IMR-90 (cell line): ENCODE data around the gene NEDD4L.

Experiments
- CTCF ChIP-seq: conservative IDR thresholded peaks from 2 replicates; pipeline ENCODE4 v1.5.1; 2012; ENCODE audit warnings: mild to moderate bottlenecking, low read depth, low read length, improper control_type of control experiment
- MAFK ChIP-seq: IDR thresholded peaks from 2 replicates; pipeline ENCODE4 v1.6.1; 2012; ENCODE audit warnings: low read depth, low read length, improper control_type of control experiment
- POLR2A ChIP-seq: IDR thresholded peaks from 2 replicates; pipeline ENCODE4 v1.6.1; 2012; ENCODE audit warnings: mild to moderate bottlenecking, low read depth, low read length
- RAD21 ChIP-seq: IDR thresholded peaks from 2 replicates; pipeline ENCODE4 v1.6.1; 2012; ENCODE audit warnings: low read length, improper control_type of control experiment
- RFX5 ChIP-seq: IDR thresholded peaks from 2 replicates; pipeline ENCODE4 v1.8.0; 2012; ENCODE audit warnings: low read depth, mild to moderate bottlenecking, low read length, moderate library complexity
- TF ChIP-seq, protein P1 (sequence below): fragments of 150-350 bp; IDR thresholded peaks from 2 replicates; pipeline ENCODE4 v1.6.1; 2017; ENCODE audit warnings: mild to moderate bottlenecking, antibody characterized with exemption, low read length, low read depth

DNA sequence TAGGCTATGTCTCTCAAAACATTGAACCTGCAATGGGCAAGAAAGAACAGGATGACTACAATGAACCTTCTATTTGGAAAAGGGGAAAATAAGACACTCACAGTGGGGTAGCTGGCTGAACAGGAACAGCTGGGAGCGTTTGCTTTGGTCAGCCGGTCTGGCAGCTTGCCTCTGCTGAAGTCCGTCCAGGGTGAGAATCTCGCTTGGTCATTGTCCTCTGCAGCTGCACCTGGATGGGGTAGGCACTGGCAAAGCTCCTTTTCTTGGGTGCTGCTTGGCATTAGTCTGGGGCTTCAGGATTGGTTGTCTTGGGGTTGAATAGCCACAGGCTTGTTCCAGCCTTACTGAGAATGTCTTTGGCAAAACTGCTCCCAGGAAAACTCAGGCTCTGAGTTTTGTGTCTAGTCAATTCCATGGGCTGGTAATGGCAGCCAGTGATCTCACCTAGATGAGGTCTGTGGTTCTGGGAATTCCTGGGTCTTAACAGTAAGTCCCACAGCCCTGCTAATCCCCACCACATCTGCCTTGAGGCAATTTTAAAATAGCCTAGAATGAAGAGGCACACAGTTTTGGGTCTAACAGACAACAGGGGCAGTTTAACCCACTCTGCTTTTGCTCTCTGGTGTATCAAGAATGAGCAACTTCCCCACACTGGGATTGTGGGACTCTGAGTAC, 13.4 kb downstream of the NEDD4L start:
- no peak for TF ChIP-seq CTCF
- TF ChIP-seq, protein P1, sequence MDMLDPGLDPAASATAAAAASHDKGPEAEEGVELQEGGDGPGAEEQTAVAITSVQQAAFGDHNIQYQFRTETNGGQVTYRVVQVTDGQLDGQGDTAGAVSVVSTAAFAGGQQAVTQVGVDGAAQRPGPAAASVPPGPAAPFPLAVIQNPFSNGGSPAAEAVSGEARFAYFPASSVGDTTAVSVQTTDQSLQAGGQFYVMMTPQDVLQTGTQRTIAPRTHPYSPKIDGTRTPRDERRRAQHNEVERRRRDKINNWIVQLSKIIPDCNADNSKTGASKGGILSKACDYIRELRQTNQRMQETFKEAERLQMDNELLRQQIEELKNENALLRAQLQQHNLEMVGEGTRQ: no peak
- TF ChIP-seq POLR2A: no peak
- no peak for TF ChIP-seq RAD21
- no peak for TF ChIP-seq RFX5
- TF ChIP-seq MAFK: no peak
